Mucosa of stomach (tissue), 1 donor: ENCODE measurements around the gene ENOX2.

Experiments used
- H3K27me3 ChIP-seq: one replicate; pipeline ENCODE4 v1.7.0; 2013; ENCODE audit warnings: mild to moderate bottlenecking, low read length; ENCODE audit not compliant: control insufficient read depth, insufficient read depth
- H3K36me3 ChIP-seq: one replicate; pipeline ENCODE4 v1.7.0; 2013; ENCODE audit warnings: low read length; ENCODE audit not compliant: control insufficient read depth, insufficient read depth
- H3K4me1 ChIP-seq: one replicate; pipeline ENCODE4 v1.7.0; 2013; ENCODE audit warnings: mild to moderate bottlenecking, low read length; ENCODE audit not compliant: control insufficient read depth, insufficient read depth
- H3K4me3 ChIP-seq: one replicate; pipeline ENCODE4 v1.7.0; 2013; ENCODE audit warnings: low read length
- H3K9ac ChIP-seq: one replicate; pipeline ENCODE4 v1.7.0; 2013; ENCODE audit warnings: mild to moderate bottlenecking, low read length, moderate library complexity
- H3K9me3 ChIP-seq: one replicate; pipeline ENCODE4 v1.7.0; 2013; ENCODE audit warnings: mild to moderate bottlenecking, low read length, moderate library complexity; ENCODE audit not compliant: control insufficient read depth
- donor health status: Pancreatic carcinoma.

Gene ENOX2

DNA sequence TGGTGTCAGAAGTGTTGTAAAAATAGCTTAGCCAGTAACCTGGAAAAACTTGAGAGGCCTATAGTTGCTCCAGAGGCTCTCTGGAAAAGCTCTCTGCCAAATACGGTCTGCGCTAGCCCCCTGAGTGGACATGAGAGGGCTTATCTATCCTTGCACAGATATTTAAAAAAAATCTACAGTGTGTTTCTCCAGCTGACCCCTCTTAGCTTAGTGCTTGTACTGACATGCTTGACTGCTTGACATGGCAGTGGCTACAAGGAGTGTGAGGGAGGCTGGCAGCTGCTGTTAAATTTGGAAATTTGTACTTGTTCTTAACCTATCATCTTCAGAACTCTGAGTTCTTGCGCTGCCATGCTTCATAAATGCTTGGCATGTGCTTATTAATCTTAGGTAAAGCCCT lies 272.0 kb downstream of the ENOX2 start:
- H3K36me3 ChIP-seq: no peaks in the 10 kb centered on the region
- no peaks in the 10 kb centered on the region for H3K9me3 ChIP-seq
- no peak overlapping the region for H3K9ac ChIP-seq
- no peak overlapping the region for H3K4me3 ChIP-seq
- H3K27me3 ChIP-seq: no peaks in the 10 kb centered on the region
- H3K4me1 ChIP-seq: no peaks in the 10 kb centered on the region

DNA sequence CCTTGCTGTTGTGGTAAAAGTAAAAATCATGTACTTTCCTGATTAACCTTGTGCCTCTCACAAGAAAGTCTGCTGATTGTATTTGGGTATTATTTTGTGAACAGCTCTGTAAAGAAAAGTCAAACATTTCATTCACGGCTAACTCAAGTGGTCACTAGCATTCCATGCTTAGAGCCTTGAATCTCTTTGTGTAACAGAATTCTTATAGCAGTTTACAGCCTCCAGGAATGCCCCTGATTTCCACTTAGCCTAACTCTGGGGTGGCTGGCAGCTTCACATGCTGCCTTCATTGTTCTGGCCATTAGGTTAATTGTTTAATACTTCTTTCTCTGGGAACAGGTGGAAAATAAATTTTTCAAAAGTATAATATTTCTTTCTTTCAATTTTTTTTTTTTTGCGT lies 274.5 kb downstream of the ENOX2 start:
- Histone ChIP-seq H3K27me3 (no peaks in the 10 kb centered on the region), H3K4me1 (no peaks in the 10 kb centered on the region), H3K9ac (no peak overlapping the region), H3K9me3 (no peaks in the 10 kb centered on the region), H3K4me3 (no peak overlapping the region), H3K36me3 (no peaks in the 10 kb centered on the region)

DNA sequence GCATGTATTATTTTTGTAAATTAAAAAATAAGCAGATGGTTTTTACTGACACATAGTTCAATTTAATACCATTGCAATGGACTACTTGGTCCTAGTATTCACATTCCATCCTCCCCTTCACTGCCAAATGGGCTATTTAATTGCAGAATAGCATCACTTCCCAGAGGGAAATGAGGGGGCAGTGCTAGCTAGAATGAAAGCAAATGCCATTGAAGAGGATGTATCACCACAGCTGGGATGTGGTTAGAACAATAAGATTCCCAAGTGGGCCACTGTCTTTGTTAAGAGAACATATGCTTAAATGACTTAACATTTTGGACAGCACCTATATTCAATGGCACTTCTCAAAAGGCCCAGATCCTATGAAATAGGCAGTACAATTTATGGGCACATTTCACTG lies 276.5 kb downstream of the ENOX2 start:
- Histone ChIP-seq H3K36me3 (no peaks in the 10 kb centered on the region), H3K9ac (no peak overlapping the region), H3K4me1 (no peaks in the 10 kb centered on the region), H3K27me3 (no peaks in the 10 kb centered on the region), H3K4me3 (no peak overlapping the region), H3K9me3 (no peaks in the 10 kb centered on the region)

DNA sequence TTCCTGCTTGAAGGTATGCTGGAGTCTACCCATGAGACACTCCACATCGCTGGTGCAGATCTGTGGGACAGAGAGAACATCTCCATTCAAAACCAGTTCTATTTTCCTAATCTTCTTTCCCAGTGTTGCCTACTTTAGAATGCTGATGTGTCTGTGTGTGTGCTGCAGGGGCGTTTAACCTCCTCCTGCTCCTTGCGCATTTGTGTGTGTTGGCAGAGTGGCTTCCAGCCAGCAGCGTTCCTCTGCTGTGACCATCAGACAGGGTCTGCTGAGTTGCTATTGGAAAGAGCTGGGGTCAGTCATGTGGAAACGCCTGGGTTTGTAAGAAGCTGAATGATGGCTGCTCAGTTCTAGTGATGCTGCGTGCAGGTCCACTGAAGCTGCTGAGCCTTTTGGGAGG lies 277.6 kb downstream of the ENOX2 start:
- Histone ChIP-seq H3K27me3 (no peaks in the 10 kb centered on the region), H3K4me1 (no peaks in the 10 kb centered on the region), H3K9me3 (no peaks in the 10 kb centered on the region), H3K4me3 (no peak overlapping the region), H3K36me3 (no peaks in the 10 kb centered on the region), H3K9ac (no peak overlapping the region)

DNA sequence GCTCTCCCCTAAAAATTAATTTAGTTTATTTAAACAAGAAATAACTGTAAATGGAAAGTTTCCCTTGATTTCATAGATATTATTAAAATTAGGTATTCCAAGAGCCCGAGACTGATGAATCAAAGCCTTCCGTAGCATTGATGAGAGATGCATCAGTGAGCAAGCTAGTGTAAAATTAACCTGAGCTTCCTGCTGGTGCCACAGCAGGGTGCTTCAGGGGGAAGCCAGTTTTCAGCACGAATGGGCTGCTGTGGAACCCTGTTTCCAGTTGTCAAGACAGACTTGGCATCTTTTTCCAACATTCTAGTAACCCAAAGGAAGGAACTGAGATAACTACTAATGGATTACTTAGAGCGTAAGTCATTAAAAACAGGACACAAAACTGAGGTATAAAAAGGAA lies 279.5 kb downstream of the ENOX2 start:
- Histone ChIP-seq H3K27me3 (no peaks in the 10 kb centered on the region), H3K9ac (no peak overlapping the region), H3K4me3 (no peak overlapping the region), H3K4me1 (no peaks in the 10 kb centered on the region), H3K9me3 (no peaks in the 10 kb centered on the region), H3K36me3 (no peaks in the 10 kb centered on the region)

DNA sequence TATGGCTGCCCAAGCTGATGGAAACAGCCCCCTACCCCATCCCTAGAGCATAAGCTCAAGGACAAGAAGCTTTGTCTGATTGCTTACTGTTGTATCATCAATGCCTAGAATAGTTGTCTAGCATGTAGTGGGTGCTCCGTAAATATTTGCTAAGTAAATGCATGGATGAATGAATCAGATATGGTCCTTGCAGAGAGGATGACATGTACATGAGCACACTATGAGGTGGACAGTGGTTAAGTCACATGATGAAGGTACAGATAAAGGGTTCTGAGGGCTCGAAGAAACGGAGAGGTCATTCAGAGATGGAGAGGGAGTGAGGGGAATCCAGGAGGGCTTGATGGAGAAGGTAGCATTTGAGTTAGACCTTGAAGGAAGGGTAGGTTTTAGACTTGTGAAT lies 287.1 kb downstream of the ENOX2 start:
- no peak overlapping the region for H3K9ac ChIP-seq
- H3K36me3 ChIP-seq: no peaks in the 10 kb centered on the region
- H3K27me3 ChIP-seq: no peaks in the 10 kb centered on the region
- no peak overlapping the region for H3K4me3 ChIP-seq
- no peaks in the 10 kb centered on the region for H3K9me3 ChIP-seq
- no peaks in the 10 kb centered on the region for H3K4me1 ChIP-seq

DNA sequence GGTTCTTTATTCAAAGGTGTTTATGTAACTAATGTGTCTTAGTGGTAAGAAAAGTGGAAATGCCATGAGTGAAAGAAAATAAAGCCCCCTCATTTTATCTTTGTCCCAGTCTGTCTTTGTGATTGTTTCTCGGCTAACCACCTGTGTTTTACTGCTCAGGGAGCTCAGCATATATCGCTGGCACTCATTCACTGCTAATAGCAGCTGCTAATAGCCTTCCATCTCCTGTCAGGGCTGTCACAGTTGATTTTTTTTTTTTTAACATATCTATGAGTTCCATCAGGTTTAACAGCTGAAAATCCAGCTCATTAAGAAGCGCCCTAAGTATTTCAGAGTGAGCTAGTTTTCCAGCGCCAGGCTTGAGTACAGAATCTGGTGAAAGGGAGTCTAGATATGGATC lies 295.6 kb downstream of the ENOX2 start:
- no peaks in the 10 kb centered on the region for H3K36me3 ChIP-seq
- H3K9ac ChIP-seq: no peak overlapping the region
- no peaks in the 10 kb centered on the region for H3K27me3 ChIP-seq
- no peaks in the 10 kb centered on the region for H3K9me3 ChIP-seq
- H3K4me3 ChIP-seq: no peak overlapping the region
- no peaks in the 10 kb centered on the region for H3K4me1 ChIP-seq

DNA sequence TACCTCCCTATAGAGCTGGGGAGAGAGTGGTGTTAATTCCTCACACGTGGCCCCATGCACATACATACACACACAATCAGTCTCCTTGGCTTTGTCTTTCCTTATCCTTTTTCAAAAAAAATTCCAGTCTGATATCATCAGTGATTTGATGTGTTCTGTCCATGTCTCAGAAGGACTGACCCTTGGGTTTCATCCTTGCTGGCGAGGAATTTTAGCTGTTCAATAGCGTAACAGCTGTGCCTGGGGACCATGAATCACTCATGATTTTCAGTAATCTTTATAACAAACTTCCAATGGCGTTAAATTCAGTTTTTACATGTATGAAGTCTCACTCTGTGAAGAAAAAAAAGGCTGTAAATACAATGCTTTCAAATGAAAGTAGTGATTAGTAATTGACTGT lies 296.6 kb downstream of the ENOX2 start:
- Histone ChIP-seq H3K9me3 (no peaks in the 10 kb centered on the region), H3K27me3 (no peaks in the 10 kb centered on the region), H3K9ac (no peak overlapping the region), H3K36me3 (no peaks in the 10 kb centered on the region), H3K4me1 (no peaks in the 10 kb centered on the region), H3K4me3 (no peak overlapping the region)

DNA sequence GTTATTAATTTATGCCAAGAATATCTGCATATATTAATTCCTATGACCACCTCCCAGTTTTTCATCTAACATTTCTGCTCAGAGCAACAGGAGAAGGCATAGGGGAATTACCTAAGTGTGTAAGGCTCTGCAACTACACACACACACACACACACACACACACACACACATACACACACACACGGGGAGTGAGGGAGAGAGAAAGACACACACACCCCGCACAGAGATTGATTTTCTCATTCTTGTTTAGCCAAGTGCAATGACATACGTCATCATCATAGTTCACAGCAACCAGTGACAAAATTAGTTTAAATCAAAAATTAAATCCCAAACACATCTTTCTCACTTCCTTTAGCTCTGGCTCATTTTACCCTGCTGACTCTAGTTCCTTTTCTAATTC lies 298.1 kb downstream of the ENOX2 start:
- no peaks in the 10 kb centered on the region for H3K36me3 ChIP-seq
- no peaks in the 10 kb centered on the region for H3K9me3 ChIP-seq
- no peak overlapping the region for H3K9ac ChIP-seq
- H3K4me3 ChIP-seq: no peak overlapping the region
- no peaks in the 10 kb centered on the region for H3K4me1 ChIP-seq
- no peaks in the 10 kb centered on the region for H3K27me3 ChIP-seq

DNA sequence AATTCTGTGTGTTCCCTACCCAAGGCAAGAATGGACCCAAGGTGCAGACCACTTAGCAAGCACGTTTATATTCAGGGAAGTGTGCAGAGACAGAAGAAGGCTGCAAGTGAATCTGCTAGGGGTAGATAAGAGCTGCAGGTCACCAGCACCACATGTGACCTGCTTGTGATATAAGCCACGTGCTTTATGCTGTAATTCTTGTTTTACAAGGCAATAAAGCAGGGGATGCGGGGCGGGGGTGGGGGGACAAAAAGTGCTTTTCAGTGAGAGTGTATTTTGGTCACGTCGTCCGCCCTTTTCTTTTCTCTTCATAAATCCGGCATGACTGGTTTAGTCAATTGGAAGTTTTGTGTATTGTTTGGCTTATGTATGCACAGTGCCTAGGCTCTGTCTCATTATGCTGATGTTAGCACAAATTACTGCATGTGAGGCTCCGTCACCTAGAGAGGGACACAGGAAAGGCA lies 308.5 kb downstream of the ENOX2 start:
- Histone ChIP-seq H3K4me3 (no peak overlapping the region), H3K36me3 (no peaks in the 10 kb centered on the region), H3K9me3 (no peaks in the 10 kb centered on the region), H3K9ac (no peak overlapping the region), H3K4me1 (no peaks in the 10 kb centered on the region), H3K27me3 (no peaks in the 10 kb centered on the region)

DNA sequence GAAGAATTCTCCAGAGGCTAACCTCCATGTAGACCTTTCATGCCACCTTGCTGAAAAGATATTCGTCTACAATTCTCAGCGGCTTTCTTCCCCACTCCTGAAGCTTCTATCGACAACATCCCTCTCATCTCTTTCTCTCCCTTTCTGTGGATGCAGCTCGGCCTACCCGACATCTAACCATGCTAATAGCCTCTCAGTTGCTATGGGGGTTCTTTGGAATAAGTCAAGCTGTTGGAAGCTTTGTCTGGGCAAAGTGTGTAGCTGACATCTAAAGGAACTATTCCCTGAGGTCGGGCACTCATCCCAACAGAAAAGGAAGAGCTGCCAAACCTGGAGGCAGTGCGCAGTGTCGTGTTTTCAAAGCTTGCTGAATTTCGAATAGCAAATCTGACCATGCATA lies 309.1 kb downstream of the ENOX2 start:
- Histone ChIP-seq H3K4me3 (no peak overlapping the region), H3K9ac (no peak overlapping the region), H3K27me3 (no peaks in the 10 kb centered on the region)

DNA sequence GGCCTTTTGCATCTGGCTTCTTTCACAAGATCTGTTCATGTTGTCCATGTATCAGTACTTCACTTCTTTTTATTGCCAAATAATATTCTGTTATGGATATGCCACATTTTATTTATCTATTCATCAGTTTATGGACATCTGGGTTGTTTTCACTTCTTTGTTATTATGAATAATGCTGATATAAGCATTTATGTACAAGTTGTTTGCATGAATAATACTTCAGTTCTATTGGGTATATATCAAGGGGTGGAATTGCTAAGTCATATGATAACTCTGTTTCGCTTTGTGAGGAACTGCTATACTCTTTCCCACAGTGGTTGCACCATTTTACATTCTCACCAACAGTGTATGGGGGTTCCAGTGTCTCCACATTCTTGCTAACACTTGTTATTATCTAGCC lies 310.8 kb downstream of the ENOX2 start:
- Histone ChIP-seq H3K4me1 (no peaks in the 10 kb centered on the region), H3K9me3 (no peaks in the 10 kb centered on the region), H3K9ac (no peak overlapping the region), H3K27me3 (no peaks in the 10 kb centered on the region), H3K36me3 (no peaks in the 10 kb centered on the region), H3K4me3 (no peak overlapping the region)

More for the DNA sequence above, 309.1 kb downstream of the ENOX2 start:
- Histone ChIP-seq H3K4me1 (no peaks in the 10 kb centered on the region), H3K9me3 (no peaks in the 10 kb centered on the region), H3K36me3 (no peaks in the 10 kb centered on the region)

DNA sequence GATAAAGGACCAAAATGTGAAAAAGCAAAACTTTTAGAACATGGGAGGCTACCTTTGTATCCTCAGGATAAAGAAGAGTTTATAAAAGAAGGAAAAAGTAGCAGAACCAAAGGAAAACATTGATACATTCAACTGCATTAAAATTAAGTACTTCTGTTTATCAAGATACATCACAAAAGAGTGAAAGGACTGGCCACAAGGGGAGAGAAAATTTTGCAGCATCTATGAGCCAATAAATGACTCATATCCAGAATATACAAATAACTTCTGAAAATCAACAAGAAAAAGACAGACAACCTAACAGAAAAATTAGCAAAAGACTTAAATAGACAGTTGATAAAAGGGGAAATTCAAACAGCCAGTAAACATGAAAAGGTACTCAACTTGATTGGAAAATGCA lies 324.1 kb downstream of the ENOX2 start:
- Histone ChIP-seq H3K36me3 (no peaks in the 10 kb centered on the region), H3K4me3 (no peak overlapping the region), H3K4me1 (no peaks in the 10 kb centered on the region), H3K9ac (no peak overlapping the region), H3K27me3 (no peaks in the 10 kb centered on the region), H3K9me3 (no peaks in the 10 kb centered on the region)
